ENCODE measurements around the gene AHI1. TPM values are rescaled to one million over a fixed set of nuclear protein-coding genes. Genes with fewer than 3 reads are reported as not detected.

The AHI1 gene
- total RNA-seq, 1 experiment from 2014 or later: 11.3 TPM

- no peaks in the 10 kb centered on the region for H3K36me3 Mint-ChIP-seq (ENCODE audit: insufficient read depth, unreplicated experiment)
- Histone ChIP-seq H3K4me3 (ENCODE audit: low read depth, low read length) (no peak overlapping the region), H3K9me3 (no peaks in the 10 kb centered on the region), H3K4me1 (no peaks in the 10 kb centered on the region), H3K36me3 (ENCODE audit: control insufficient read depth, insufficient read depth, low read length) (no peaks in the 10 kb centered on the region), H3K27me3 (replicated peaks; ENCODE audit: control insufficient read depth, insufficient read depth, low read length) (no peaks in the 10 kb centered on the region)
- POLR2A ChIA-PET: no interaction called here
- intact Hi-C loops (cut with micrococcal nuclease; ENCODE audit: unreplicated experiment): no loop called here
- BruUV-seq (replicated peaks): no TSS peak
- DNase-seq: no peak
- TF ChIP-seq CTCF (IDR thresholded peaks at IDR 0.05; ENCODE audit: insufficient read depth in 1 of 2, low read depth in 1 of 2, low read length in 1 of 2, severe bottlenecking in 1 of 2, unreplicated experiment in 1 of 2): no peak
- H3K4me1 Mint-ChIP-seq (ENCODE audit: low read depth, unreplicated experiment): no peaks in the 10 kb centered on the region
- H3K27ac Mint-ChIP-seq (ENCODE audit: unreplicated experiment): no peak overlapping the region
- CTCF ChIA-PET: no interaction called here
- H3K27me3 Mint-ChIP-seq (ENCODE audit: insufficient read depth, unreplicated experiment): no peaks in the 10 kb centered on the region
- H3K9me3 Mint-ChIP-seq (ENCODE audit: unreplicated experiment): no peaks in the 10 kb centered on the region
- no peak overlapping the region for H3K4me3 Mint-ChIP-seq (ENCODE audit: unreplicated experiment)
Observed at GRCh38 chr6:135319819-135320218, 177.7 kb downstream of the AHI1 start.

- H3K36me3 Mint-ChIP-seq (ENCODE audit: insufficient read depth, unreplicated experiment): no peaks in the 10 kb centered on the region
- ChIA-PET POLR2A (no interaction called here), CTCF (no interaction called here)
- H3K27me3 Mint-ChIP-seq (ENCODE audit: insufficient read depth, unreplicated experiment): no peaks in the 10 kb centered on the region
- Histone ChIP-seq H3K4me3 (ENCODE audit: low read depth, low read length) (no peak overlapping the region), H3K4me1 (no peaks in the 10 kb centered on the region), H3K27me3 (replicated peaks; ENCODE audit: control insufficient read depth, insufficient read depth, low read length) (no peaks in the 10 kb centered on the region), H3K36me3 (ENCODE audit: control insufficient read depth, insufficient read depth, low read length) (no peaks in the 10 kb centered on the region), H3K9me3 (no peaks in the 10 kb centered on the region)
- no peaks in the 10 kb centered on the region for H3K9me3 Mint-ChIP-seq (ENCODE audit: unreplicated experiment)
- no TSS peak for BruUV-seq (replicated peaks)
- no peak for DNase-seq
- no peaks in the 10 kb centered on the region for H3K4me1 Mint-ChIP-seq (ENCODE audit: low read depth, unreplicated experiment)
- no peak overlapping the region for H3K4me3 Mint-ChIP-seq (ENCODE audit: unreplicated experiment)
- intact Hi-C loops (cut with micrococcal nuclease; ENCODE audit: unreplicated experiment): no loop called here
- TF ChIP-seq CTCF (IDR thresholded peaks at IDR 0.05; ENCODE audit: insufficient read depth in 1 of 2, low read depth in 1 of 2, low read length in 1 of 2, severe bottlenecking in 1 of 2, unreplicated experiment in 1 of 2): no peak
- H3K27ac Mint-ChIP-seq (ENCODE audit: unreplicated experiment): no peak overlapping the region
Observed at GRCh38 chr6:135318738-135319469, 178.6 kb downstream of the AHI1 start.

GRCh38 chr6:135314543-135314942, 183.0 kb downstream of the AHI1 start:
- no TSS peak for BruUV-seq (replicated peaks)
- POLR2A ChIA-PET: no interaction called here
- H3K4me1 ChIP-seq: no peaks in the 10 kb centered on the region

More at GRCh38 chr6:135314543-135314942, 183.0 kb downstream of the AHI1 start:
- no peaks in the 10 kb centered on the region for H3K9me3 ChIP-seq
- DNase-seq: no peak
- H3K27me3 ChIP-seq (replicated peaks; ENCODE audit: control insufficient read depth, insufficient read depth, low read length): no peaks in the 10 kb centered on the region
- Mint-ChIP-seq H3K36me3 (ENCODE audit: insufficient read depth, unreplicated experiment) (no peaks in the 10 kb centered on the region), H3K27ac (ENCODE audit: unreplicated experiment) (no peak overlapping the region), H3K9me3 (ENCODE audit: unreplicated experiment) (no peaks in the 10 kb centered on the region), H3K4me1 (ENCODE audit: low read depth, unreplicated experiment) (no peaks in the 10 kb centered on the region), H3K27me3 (ENCODE audit: insufficient read depth, unreplicated experiment) (no peaks in the 10 kb centered on the region), H3K4me3 (ENCODE audit: unreplicated experiment) (no peak overlapping the region)
- no peak overlapping the region for H3K4me3 ChIP-seq (ENCODE audit: low read depth, low read length)
- no peaks in the 10 kb centered on the region for H3K36me3 ChIP-seq (ENCODE audit: control insufficient read depth, insufficient read depth, low read length)
- intact Hi-C loops (cut with micrococcal nuclease; ENCODE audit: unreplicated experiment): no loop called here
- CTCF ChIA-PET: no interaction called here
- no peak for TF ChIP-seq CTCF (IDR thresholded peaks at IDR 0.05; ENCODE audit: insufficient read depth in 1 of 2, low read depth in 1 of 2, low read length in 1 of 2, severe bottlenecking in 1 of 2, unreplicated experiment in 1 of 2)

Data from Caco-2 (cell line).